Smooth muscle cell of the brain vasculature (primary cell): ENCODE measurements around the gene IL10RB.
"Not testable (repeated sequence)": the region's sequence is repeated elsewhere in the genome, so short reads cannot be mapped to it uniquely, and the experiment has no call there.

Source experiments
- DNase-seq: peaks from one replicate; pipeline ENCODE4 v3.0.0-alpha.2; 2012; ENCODE audit warnings: low read depth, low spot score

IL10RB gene

GRCh38 chr21:33266050-33266788, at the start of gene IL10RB:
TSS of gene IL10RB (plus strand) at chr21:33266367. CDS start at chr21:33266466, 99 bp downstream.
- DNase-seq: no peak

DNA sequence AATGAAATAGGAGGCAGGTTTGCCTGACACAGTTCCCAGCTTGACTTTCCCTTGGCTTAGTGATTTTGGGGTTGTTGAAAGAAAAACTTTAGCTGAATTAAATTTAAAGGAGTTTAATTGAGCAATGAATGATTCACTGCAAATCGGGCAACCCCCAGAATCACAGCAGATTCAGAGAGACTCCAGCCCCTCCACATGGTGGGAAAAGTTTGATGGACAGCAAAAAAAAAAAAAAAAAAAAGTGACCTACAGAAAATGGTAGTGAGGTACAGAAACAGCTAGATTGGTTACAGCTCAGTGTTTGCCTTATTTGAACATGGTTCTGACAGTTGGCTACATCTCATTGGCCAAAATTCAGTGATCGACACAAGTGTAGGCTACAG, 49.0 kb upstream of the IL10RB start:
- DNase-seq: no peak

- DNase-seq: no peak
Observed at GRCh38 chr21:33219300-33219699, 46.9 kb upstream of the IL10RB start.

GRCh38 chr21:33219954-33220353, 46.2 kb upstream of the IL10RB start:
- no peak for DNase-seq

- not testable (repeated sequence) for DNase-seq
Observed at GRCh38 chr21:33225376-33225775, 40.8 kb upstream of the IL10RB start.

DNA sequence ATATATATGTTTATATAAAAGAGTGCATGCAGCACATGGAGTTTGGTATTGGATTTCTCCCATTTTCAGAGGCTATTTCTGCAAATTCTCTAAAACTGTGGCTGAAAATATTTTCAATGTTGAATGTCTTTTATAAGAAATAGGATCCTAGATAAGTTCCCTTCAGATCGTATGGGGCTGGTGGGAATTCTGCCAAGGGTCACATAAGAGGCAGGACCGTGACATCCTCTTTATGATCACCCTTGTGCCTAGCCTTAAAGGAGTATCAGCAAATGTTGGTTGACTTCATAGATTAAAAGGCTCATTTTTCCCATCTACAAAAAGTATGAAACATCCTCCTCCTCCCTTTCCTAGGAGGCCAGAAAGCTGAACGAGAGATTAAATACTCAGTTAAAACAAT, 37.7 kb upstream of the IL10RB start:
- DNase-seq: no peak

GRCh38 chr21:33229099-33229783, 36.9 kb upstream of the IL10RB start:
- no peak for DNase-seq

DNA sequence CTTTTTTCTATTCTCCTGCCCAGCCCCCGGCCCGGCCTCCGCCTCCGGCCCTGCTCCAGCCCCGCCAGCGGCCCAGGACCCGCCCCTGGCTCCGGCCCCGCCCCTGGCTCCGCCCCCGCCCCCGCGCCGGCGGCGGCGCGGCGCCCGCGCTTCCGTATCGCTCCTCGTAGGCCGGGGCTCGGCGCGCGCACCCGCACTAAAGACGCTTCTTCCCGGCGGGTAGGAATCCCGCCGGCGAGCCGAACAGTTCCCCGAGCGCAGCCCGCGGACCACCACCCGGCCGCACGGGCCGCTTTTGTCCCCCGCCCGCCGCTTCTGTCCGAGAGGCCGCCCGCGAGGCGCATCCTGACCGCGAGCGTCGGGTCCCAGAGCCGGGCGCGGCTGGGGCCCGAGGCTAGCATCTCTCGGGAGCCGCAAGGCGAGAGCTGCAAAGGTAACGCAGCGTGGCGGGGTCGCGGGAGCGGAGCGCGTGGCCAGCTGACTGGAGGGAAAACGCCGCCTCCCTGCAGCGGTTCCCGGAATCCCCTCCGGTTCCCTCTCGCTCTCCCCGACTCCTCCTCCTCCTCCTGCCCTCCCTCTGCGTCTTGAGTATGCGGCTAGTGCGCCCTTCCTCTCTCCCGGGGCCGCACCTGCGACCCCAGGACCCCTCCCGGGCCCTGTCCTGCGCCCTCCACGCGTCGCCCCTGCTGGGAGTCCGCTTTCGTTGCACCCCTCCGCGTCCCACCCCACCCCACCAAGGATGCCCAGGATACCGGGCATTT, 36.2 kb upstream of the IL10RB start, which contains the start of gene IFNAR2:
TSS of gene IFNAR2 (plus strand) at position 155 of the 761 bp plus-strand sequence. CDS start 11,985 bp downstream, outside the sequence.
- DNase-seq: peak; percentile 15

- DNase-seq: no peak
Observed at GRCh38 chr21:33230545-33231324, 35.4 kb upstream of the IL10RB start.

DNA sequence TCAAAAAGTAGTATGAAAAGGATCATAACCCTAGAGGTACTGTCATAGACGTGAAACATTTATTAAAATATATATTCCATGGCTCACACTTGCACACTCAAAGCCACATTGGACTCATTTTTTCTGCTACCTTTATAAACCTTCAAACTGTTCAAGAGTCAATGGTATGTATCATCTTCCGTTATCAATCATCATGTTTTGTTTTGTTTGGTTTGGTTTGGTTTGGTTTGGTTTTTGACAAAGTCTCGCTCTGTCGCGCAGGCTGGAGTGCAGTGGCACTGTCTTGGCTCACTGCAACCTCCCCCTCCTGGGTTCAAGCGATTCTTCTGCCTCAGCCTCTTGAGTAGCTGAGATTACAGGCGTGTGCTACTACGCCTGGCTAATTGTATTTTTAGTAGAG, 34.6 kb upstream of the IL10RB start:
- no peak for DNase-seq

- DNase-seq: no peak
Observed at GRCh38 chr21:33232291-33233034, 33.7 kb upstream of the IL10RB start.

DNA sequence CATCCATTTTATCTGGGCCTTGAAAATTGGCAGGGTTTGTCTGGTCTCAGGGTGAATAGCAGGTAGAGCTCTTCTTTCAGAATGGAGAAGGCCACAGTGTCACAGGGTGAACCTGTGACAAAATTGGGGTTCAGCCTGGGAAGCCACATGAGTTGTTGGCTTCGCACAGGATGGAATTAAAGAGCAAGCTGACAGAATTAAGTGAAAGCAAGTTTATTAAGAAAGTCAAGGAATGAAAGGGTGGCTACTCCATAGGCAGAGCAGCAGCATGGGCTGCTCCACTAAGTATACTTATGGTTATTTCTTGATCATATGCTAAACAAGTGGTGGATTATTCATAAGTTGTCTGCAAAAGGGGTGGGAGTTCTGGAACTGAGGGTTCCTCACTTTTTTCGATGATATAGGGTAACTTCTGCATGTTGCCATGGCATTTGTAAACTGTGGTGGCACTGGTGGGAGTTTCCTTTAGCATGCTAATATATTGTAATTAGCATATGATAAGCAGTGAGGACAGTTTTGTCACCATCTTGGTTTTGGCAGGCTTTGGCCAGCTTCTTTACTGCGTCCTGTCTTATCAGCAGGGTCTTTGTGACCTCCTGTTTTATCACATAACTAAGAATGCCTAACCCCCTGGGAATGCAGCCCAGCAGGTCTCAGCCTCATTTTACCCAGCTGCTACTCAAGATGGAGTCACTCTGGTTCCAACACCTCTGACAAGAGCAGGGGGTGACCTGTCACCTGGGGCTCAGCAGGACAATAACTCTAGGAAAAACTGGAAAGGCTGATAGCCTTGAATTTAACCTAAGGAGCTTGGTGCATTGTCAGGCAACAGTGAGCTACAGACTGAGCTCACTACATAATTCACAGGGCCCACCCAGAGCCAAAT, 31.3 kb upstream of the IL10RB start:
- no peak for DNase-seq

- no peak for DNase-seq
Observed at GRCh38 chr21:33236013-33236686, 30.0 kb upstream of the IL10RB start.

DNA sequence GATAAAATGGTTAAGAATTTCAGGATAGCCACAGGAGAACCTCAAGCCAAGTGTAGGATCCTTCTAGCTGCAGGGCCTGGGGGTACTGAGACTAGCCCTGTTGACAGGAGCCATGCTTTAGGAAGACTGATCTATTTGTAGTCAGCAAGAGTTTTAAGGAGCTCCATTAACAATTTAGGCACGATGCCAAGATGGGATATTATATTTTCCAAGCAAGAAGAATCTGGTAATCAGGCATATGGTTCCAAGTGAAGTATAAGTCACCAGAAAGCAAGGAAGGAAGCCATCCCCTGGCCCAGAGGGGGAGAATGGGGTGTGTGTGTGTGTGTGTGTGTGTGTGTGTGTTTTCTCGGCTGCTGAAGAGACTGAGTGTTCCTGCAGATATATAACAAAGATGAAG, 29.4 kb upstream of the IL10RB start:
- DNase-seq: no peak

DNA sequence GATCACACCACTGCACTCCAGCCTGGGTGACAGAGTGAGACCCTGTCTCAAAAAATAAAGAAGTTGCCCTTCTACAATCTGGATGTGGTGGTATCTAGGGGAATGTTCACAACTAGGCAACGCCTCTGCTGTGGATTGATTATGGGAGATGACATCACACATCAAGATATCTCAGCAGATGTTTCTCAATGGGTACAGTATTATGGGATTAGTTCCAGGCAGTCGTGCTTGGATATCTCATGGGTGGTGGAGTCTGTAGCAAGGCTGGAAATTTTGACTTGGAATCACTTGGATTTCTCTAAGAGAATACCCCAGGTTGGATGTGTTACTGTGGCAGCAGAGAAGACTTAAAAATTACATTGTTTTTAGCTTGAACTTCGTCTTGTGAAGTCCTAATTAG, 28.7 kb upstream of the IL10RB start:
- no peak for DNase-seq

GRCh38 chr21:33238146-33238545, 28.0 kb upstream of the IL10RB start:
- no peak for DNase-seq

DNA sequence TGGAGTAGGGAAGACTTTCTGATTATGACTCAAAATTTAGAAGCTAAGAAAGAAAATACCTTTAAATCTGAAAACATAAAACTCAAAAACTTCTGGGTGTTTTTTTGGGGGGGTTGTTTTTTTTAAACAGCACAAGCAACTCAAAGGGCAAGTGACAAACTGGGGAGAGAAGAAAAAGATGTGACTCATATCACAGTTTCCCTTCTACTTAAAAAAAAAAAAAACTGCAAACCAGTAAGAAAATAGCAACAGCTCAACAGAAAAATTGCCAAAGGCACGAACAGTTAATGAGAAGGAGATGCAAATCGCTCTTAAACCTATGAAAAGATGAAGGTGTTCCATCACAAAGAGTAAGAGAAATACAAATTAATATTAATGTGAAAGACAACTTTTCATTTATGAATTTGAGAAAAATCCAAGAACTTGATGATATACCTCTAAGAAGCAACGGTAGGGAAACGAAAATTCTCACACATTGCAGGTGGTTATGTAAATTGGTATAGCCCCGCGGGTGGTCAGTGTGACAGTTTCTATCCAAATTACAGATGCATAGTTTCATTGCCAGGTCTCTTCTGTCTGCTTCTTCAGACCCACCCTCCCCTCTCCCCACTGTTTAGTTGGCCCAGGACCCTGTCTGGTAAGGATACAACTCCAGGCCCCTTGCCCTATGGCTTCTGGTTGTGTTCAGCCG, 27.5 kb upstream of the IL10RB start:
- no peak for DNase-seq

GRCh38 chr21:33239559-33240127, 26.5 kb upstream of the IL10RB start:
- DNase-seq: not testable (repeated sequence)
